Sigmoid colon (tissue), 4 donors: Measurements from ENCODE around the gene SNTG2.

Source experiments
- POLR2A ChIP-seq, 2 donors: fragments of 450-650 bp; IDR thresholded peaks; one replicate each; pipeline ENCODE4 v1.6.1; 2016; ENCODE audit warnings: antibody characterized with exemption in 2 of 2, mild to moderate bottlenecking in 2 of 2, moderate library complexity in 2 of 2
- POLR2AphosphoS5 ChIP-seq, 4 donors: sonication (generic); formaldehyde crosslinking; IDR thresholded peaks; one replicate each; pipeline ENCODE4 v1.6.1; 2017; ENCODE audit warnings: antibody characterized with exemption in 4 of 4
- TF ChIP-seq, protein P1 (sequence below), 4 experiments: fragments of 450-650 bp in 3 of 4; fragments of 200-600 bp in 1 of 4; IDR thresholded peaks; one replicate each; pipeline ENCODE4 v1.5.1; 2016 to 2019; ENCODE audit warnings: antibody characterized with exemption in 4 of 4, mild to moderate bottlenecking in 3 of 4, moderate library complexity in 2 of 4

DNA sequence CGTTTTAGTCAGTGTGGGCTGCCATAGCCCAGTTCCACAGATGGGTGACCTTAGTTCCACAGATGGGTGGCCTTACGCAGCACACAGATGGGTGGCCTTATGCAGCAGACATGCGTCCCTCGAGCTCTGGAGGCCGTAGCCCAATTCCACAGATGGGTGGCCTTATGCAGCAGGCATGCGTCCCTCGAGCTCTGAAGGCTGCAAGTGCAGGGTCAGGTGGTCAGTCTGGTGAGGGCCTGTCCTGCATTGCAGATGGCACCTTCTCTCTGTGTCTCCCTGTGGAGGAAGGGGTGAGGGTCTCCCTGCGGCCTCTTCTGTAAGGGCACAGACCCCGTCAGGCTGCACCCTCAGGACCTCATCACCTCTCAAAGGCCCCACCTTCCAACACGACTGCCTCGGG, 273.1 kb downstream of the SNTG2 start:
- TF ChIP-seq, protein P1, sequence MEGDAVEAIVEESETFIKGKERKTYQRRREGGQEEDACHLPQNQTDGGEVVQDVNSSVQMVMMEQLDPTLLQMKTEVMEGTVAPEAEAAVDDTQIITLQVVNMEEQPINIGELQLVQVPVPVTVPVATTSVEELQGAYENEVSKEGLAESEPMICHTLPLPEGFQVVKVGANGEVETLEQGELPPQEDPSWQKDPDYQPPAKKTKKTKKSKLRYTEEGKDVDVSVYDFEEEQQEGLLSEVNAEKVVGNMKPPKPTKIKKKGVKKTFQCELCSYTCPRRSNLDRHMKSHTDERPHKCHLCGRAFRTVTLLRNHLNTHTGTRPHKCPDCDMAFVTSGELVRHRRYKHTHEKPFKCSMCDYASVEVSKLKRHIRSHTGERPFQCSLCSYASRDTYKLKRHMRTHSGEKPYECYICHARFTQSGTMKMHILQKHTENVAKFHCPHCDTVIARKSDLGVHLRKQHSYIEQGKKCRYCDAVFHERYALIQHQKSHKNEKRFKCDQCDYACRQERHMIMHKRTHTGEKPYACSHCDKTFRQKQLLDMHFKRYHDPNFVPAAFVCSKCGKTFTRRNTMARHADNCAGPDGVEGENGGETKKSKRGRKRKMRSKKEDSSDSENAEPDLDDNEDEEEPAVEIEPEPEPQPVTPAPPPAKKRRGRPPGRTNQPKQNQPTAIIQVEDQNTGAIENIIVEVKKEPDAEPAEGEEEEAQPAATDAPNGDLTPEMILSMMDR (IDR thresholded peaks at IDR 0.05), result no peak
- no peak for TF ChIP-seq POLR2AphosphoS5 (IDR thresholded peaks at IDR 0.05)
- no peak for TF ChIP-seq POLR2A (IDR thresholded peaks at IDR 0.05)
